GM08714 (cell line): Measurements from ENCODE around the gene SNAP47.

ENCODE experiments used
- H3K4me3 ChIP-seq: fragments of 200-500 bp; sonication (Bioruptor generic); 2 replicates; pipeline ENCODE4 v1.5.1; 2014; ENCODE audit warnings: mild to moderate bottlenecking, low read length, inconsistent platforms
- ZNF274 ChIP-seq: IDR thresholded peaks from 2 replicates; pipeline ENCODE4 v1.6.1; 2012; ENCODE audit warnings: mild to moderate bottlenecking, low read depth, low read length

The SNAP47 gene

DNA sequence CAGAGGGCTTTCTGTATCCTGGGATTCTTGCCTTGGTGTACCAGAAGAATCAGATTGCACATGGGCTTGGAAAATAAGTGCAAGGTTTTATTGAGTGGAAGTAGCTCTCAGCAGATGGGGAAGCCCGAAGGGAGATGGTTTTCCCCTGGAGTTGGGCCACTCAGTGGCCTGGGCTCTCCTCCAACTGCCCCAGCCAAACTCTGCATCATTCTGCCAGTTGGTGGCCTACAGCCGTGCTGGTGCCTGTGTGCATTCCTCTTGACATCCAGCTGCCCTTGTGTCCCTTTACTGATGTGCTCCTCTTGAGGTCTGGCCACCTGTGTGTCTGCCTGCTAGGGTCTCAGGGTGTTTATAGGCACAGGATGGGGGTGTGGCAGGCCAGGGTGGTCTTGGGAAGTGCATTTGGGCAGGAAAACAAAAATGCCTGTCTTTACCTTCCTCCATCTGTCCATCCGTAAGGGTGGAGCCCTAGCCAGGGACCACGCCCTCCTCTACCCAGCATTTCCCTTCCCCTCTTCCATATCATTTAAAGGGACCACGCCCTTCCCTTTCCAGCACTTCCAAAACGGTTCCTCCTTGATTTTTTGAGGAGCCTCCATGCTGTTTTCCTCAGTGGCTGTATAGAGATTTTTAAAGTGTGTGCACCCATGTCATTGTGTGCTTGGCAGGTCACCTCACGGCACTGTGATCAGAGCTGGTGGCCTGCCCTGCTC is 18.9 kb downstream of the SNAP47 start:
- no peak overlapping the region for H3K4me3 ChIP-seq
- no peak for TF ChIP-seq ZNF274

DNA sequence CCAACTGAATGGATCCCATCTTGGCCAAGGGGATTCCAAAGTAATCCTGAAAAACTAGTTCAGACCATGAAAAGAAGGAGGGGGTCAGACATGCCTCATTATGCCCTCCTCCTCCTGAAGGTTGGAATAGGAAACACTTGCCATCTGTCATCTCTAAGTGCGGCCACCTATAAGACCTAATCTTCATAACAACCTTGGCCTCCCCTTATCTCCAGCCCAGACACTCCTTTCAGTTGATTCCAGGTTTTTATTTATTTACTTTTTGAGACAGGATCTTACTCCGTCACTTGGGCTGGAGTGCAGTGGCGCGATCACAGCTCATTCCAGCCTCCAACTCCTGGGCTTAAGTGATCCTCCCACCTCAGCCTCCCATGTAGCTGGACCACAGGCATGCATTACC is 19.7 kb downstream of the SNAP47 start:
- no peak overlapping the region for H3K4me3 ChIP-seq

DNA sequence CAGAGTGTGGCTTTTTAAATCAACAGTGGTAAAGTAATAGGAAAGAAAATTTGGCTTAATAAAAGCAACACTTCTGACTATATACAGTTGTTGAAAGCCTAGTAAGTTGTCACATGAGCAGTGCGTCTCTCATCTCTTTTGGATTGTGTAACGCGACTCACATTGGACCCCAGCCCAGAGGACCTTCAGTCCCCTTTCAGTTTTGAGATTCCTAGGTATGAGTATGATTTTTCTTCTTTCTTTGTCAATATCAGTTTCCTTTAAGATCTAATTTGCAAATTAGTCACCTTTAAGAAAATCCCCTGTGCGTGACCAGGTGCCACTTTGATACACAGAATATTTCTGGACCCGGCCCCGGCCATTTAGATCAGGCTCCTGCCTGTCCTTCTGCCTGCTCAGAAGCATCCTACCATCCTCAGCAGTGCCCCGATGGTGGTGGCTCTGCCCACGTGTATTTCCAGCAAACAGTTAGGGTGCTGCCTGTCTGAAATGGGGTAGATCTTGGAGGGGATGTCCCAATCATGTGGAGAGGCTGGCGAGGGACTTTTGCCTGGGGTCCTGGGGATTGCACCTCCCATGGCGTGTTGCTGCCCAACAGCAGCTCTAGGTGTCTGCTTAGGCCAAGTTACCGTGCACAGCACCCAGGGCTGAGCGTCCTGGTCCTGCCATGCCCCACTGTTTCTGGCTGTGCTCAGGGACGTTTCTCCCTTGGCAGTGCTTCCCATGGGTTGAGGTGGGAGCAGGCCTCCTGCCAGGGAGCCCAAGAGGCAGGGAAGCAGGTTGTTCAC is 21.1 kb downstream of the SNAP47 start:
- no peak for TF ChIP-seq ZNF274
- H3K4me3 ChIP-seq = no peak overlapping the region

More for the DNA sequence above, 19.7 kb downstream of the SNAP47 start:
- no peak for TF ChIP-seq ZNF274

DNA sequence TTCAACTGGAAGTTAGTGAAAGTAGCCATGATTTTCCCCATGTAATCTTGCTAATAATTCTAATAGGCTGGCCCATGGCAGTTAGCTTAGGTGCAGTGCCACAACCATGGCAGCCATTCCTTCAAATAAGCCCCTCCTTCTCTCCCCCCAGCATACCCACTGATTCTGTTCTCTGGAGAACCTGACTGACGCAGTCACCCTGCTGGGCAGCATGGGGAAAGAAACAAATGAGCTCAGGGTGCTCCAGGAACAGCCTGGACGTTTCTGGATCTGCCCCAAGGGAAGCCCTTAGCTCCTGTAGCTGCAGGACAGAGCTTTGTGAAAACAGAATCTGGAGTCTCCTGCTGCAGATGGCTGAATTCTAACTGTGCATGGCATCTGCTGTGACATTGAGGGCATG is 22.5 kb downstream of the SNAP47 start:
- no peak for TF ChIP-seq ZNF274
- no peak overlapping the region for H3K4me3 ChIP-seq

DNA sequence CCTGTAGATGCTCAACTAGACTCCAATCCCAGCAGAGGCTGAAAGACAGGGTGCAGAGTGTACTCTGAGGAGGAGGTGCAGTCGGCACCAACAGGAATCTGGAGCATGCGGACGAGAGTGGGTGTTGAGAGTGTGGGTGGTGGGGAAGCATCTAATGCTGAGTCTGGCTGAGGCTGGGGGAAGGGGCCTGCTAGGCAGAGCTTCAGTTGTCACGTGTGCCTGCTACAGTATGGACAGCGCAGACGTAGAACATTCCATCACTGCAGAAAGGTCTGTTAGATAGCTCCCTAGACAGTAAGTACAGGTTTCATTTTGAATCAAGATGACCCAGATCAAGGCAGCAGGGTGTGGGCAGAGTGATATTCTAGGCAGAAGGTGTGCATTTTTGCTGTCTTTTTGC is 23.1 kb downstream of the SNAP47 start:
- no peak overlapping the region for H3K4me3 ChIP-seq

DNA sequence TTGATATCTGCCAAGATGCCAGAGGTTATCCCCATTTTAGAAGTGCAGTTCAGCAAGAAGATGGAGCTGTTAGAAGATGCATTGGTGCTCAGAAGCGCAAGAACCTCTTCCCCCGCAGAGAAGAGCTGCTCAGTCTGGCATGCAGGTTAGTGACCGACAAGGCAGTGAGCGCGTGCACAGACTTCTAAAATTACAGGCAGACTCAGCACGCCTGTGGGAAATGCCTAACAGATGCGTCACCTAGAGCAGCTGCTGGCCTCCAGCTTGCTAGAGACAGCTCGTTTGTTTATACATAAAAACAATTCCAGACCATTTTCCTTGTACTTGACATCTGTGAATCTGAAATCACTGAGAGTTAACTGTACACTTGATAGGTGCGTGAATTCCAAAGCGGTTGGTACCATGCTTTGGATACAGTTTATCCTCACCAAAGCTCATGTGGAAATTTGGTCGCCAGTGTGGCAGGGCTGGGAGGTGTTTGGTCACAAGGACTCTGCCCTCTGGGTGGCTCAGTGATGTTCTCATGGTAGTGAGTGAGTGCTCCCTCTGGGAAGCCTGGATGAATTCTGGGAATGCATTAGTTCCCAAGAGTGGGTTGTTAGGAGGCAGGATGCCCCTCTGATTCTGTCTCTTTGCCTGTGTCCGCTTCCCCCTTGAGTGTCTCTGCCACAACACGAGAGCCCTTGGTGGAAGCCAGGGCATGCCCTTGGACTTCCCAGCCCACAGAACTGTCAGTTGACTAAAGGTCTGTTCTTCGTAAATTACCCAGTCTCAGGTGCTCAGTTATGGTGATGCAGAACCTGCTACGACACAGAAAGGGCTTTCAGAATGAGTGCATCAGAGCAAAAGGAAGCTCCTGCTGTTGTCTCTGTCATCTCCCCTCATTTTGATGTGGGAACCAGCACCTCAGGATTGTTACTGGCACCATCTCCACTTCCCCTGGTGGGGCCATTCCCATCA is 24.4 kb downstream of the SNAP47 start:
- no peak for TF ChIP-seq ZNF274
- H3K4me3 ChIP-seq = no peak overlapping the region

More for the DNA sequence above, 23.1 kb downstream of the SNAP47 start:
- TF ChIP-seq ZNF274 = no peak

- H3K4me3 ChIP-seq = no peak overlapping the region
- no peak for TF ChIP-seq ZNF274
Measured at GRCh38 chr1:227760377-227760776, 25.1 kb downstream of the SNAP47 start.

DNA sequence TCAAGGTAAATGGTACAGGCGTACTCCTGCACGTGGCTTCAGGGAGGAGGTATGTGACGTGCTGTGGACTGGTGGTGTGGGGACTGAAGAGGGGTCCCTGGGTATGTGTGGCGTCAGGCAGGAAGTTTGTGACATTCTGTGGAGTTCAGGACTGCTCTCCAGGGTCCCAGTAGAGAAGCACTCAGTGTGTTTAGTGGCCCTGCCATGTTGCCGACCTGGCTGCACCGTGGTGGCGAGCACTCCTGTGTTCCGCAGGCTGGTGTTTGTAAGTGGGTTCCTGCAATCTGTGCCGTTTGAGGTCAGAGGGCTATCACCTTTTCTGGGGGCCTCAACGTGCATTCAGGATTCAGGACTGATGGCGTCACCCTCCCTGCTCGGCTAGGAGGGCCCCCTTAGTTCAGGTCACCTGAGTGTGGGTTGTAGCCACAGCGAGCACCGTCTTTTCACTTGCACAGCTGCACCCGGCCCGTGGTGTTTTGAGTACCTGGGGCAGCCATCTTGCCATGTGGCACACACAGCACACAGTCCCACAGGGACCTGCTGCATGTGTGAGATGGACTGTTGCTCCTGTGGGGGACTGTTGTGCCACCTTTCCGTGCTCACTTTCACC is 26.5 kb downstream of the SNAP47 start:
- no peak overlapping the region for H3K4me3 ChIP-seq
- TF ChIP-seq ZNF274 = no peak

DNA sequence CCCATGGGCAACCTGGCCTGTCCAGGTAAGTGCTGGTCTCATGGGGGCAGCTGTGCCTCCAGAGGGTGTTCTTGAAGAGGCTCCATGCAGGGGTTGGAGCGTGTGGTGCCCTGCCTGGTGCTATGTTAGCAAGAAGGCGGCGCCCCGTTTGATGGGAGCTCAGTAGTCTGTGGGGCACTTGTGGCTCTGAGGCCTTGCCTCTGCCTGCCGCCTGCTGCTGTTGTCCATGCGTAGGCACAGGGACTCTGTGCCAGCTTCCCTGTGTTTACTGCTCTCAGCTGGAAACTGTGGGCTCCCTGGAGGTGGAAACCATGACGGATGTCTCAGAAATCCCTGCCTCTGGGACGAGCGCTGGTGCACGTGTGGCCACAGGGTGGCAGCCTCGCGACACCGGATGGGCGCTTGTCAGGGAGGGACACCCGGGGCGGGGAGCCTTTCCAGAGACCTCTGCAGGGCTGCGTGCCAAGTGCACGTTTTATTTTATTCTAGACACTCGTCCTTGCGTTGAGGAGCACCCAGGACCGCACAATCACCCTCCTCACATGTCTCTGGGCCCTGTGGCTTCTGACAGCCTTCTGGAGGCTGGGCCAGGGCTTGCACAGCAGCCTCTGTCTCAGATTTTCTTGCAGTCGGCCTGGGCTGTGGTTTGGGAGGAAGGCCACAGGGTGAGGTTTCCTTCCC is 27.1 kb downstream of the SNAP47 start:
- TF ChIP-seq ZNF274 = no peak
- H3K4me3 ChIP-seq = no peak overlapping the region

DNA sequence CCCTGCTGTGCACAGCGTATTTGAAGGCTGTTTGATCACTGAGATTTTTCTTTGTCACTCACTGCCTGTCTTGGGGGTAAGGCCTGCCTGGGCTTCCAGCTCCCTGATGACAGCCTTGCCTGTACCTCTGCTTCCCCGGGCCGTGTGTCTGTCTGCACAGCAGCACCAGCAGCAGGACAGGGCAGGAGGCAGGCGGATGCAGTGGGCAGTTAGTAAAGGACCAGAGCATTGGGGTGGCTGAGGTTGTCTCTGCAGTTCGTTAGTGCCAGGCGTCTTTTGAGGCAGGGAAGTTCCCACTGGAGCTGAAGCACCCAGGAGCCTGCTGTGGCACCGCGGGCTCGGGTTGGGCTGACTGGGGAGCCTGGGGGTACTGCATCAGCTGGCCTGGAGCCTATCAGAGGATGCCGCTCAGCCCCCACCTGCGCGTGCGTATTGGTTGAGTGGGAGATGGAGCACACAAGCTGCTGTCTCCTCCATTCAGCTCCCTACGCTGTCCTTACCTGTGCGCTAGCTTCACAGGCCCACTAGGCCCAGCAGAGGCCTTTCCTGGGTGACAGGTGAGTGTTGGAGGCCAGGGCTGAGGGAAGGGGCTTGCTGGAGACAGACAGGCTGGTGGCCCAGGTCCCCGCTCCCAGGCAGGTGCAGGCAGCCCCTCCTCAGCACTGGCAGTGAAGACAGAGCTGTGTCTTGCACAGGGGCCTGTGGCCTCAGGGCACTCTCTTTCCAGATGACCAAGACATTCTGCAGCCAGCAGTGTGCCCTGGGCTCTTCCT is 28.2 kb downstream of the SNAP47 start:
- no peak overlapping the region for H3K4me3 ChIP-seq
- TF ChIP-seq ZNF274 = no peak

GRCh38 chr1:227764019-227764391 is 28.8 kb downstream of the SNAP47 start:
- no peak for TF ChIP-seq ZNF274

GRCh38 chr1:227765261-227766014 is 30.2 kb downstream of the SNAP47 start:
- no peak for TF ChIP-seq ZNF274
- H3K4me3 ChIP-seq = no peak overlapping the region

More at GRCh38 chr1:227764019-227764391, 28.8 kb downstream of the SNAP47 start:
- H3K4me3 ChIP-seq = no peak overlapping the region
